A673 (cell line): ENCODE data around the gene PHKB. TPM values are rescaled to one million over a fixed set of nuclear protein-coding genes. Genes with fewer than 3 reads are reported as not detected.

Source experiments
- BruUV-seq: library from RNA; stranded (reverse); fragments of 400-500 nt; replicated peaks from 2 replicates; lab custom pipeline; 2021; lab: Mats Ljungman, UMichigan
- CTCF ChIA-PET: fragments of 300-600 bp; sonication (Branson Sonifier 250); formaldehyde crosslinking; loops from one replicate; lab custom pipeline; 2022; ENCODE audit warnings: antibody characterized with exemption; lab: Charles Lee
- POLR2A ChIA-PET: fragments of 300-600 bp; sonication (Branson Sonifier 250); formaldehyde crosslinking; loops from one replicate; lab custom pipeline; 2022; ENCODE audit warnings: antibody characterized with exemption; ENCODE audit not compliant: low non-redundant PET; lab: Charles Lee
- DNase-seq: peaks from one replicate; pipeline ENCODE4 v3.0.0-alpha.2; 2015; ENCODE audit warnings: low spot score
- H3K27ac ChIP-seq: fragments of 200-600 bp; sonication (generic); 2 replicates; pipeline ENCODE4 v1.5.1; 2016; ENCODE audit warnings: mixed run types, low read depth, mild to moderate bottlenecking, mixed read lengths, antibody characterized with exemption, low read length; ENCODE audit not compliant: poor library complexity, severe bottlenecking
- H3K27me3 ChIP-seq: fragments of 200-600 bp; sonication (generic); replicated peaks from 2 replicates; pipeline ENCODE4 v1.6.1; 2017; ENCODE audit warnings: mixed run types, low read depth, mild to moderate bottlenecking, mixed read lengths, antibody characterized with exemption, low read length; ENCODE audit not compliant: insufficient read depth, poor library complexity
- H3K36me3 ChIP-seq: fragments of 200-600 bp; sonication (generic); 2 replicates; pipeline ENCODE4 v1.6.1; 2016; ENCODE audit warnings: mixed run types, mild to moderate bottlenecking, mixed read lengths, antibody characterized with exemption, low read length; ENCODE audit not compliant: insufficient read depth, poor library complexity, severe bottlenecking
- H3K4me1 ChIP-seq: fragments of 200-600 bp; sonication (generic); 2 replicates; pipeline ENCODE4 v1.6.1; 2017; ENCODE audit warnings: mixed run types, mild to moderate bottlenecking, mixed read lengths, antibody characterized with exemption, low read length; ENCODE audit not compliant: insufficient read depth, poor library complexity, severe bottlenecking
- H3K4me3 ChIP-seq: fragments of 200-600 bp; sonication (generic); 2 replicates; pipeline ENCODE4 v1.5.1; 2016; ENCODE audit warnings: low read depth, mixed run types, mild to moderate bottlenecking, mixed read lengths, low read length; ENCODE audit not compliant: poor library complexity, severe bottlenecking
- H3K9me3 ChIP-seq: fragments of 200-600 bp; sonication (generic); 2 replicates; pipeline ENCODE4 v1.6.1; 2016; ENCODE audit warnings: mixed run types, low read depth, mild to moderate bottlenecking, mixed read lengths, antibody characterized with exemption, low read length; ENCODE audit not compliant: poor library complexity, severe bottlenecking
- CTCF ChIP-seq: fragments of 300-800, 200-600 bp; sonication (generic); conservative IDR thresholded peaks from 2 replicates; pipeline ENCODE4 v1.5.1; 2017; ENCODE audit warnings: low read depth, mild to moderate bottlenecking, antibody characterized with exemption, low read length, moderate library complexity, mixed read lengths
- EZH2 ChIP-seq: fragments of 200-600 bp; sonication (generic); IDR thresholded peaks from 2 replicates; pipeline ENCODE4 v1.6.1; 2017; ENCODE audit warnings: borderline replicate concordance, low read depth, mild to moderate bottlenecking, mixed read lengths, antibody characterized with exemption, low read length; ENCODE audit not compliant: poor library complexity, severe bottlenecking
- intact Hi-C: fragments of 100-400 bp; cut with micrococcal nuclease; formaldehyde crosslinking; loops from one replicate; pipeline ENCODE4 v1.10.0; 2022; ENCODE audit not compliant: unreplicated experiment
- total RNA-seq: library from RNA; stranded (reverse); gene quantifications from 2 replicates; pipeline ENCODE4 v1.2.3, GENCODE V29; 2021

Gene PHKB
- total RNA-seq, 1 experiment from 2014 or later = 50.6 TPM

DNA sequence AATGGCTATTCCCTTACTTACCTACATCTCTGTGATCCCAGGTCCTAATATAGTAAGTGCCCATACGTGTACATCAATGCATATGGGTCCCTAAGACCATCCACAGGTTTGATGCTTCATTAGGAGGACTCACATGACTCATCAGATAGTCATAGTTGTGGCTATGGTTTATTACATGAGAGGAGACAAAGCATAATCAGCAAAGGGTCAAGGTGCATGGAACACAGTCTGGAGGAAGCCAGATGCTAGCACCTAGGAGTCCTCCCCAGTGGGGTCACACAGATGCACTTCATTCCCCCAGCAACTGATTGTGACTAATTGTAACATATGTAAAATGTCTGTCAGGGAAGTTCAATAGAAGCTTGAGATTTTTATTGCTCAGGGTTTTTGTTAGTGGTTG is 42.8 kb downstream of the PHKB start:
- no peak overlapping the region for H3K27ac ChIP-seq
- no TSS peak for BruUV-seq
- ChIA-PET CTCF (no interaction called here), POLR2A (no interaction called here)
- no peak for TF ChIP-seq EZH2
- TF ChIP-seq CTCF = no peak
- no peaks in the 10 kb centered on the region for H3K27me3 ChIP-seq
- peaks cover 15% of the 10 kb centered on the region for H3K36me3 ChIP-seq
- no peak overlapping the region for H3K4me3 ChIP-seq
- intact Hi-C loops = no loop called here
- no peak for DNase-seq
- H3K9me3 ChIP-seq = no peaks in the 10 kb centered on the region
- H3K4me1 ChIP-seq = no peaks in the 10 kb centered on the region

- ChIA-PET POLR2A (no interaction called here), CTCF (no interaction called here)
- H3K36me3 ChIP-seq = peaks cover 10% of the 10 kb centered on the region
- no peaks in the 10 kb centered on the region for H3K9me3 ChIP-seq
- H3K27ac ChIP-seq = no peak overlapping the region
- no peak for DNase-seq
- H3K4me1 ChIP-seq = no peaks in the 10 kb centered on the region
- no peaks in the 10 kb centered on the region for H3K27me3 ChIP-seq
- H3K4me3 ChIP-seq = no peak overlapping the region
- BruUV-seq = no TSS peak
- TF ChIP-seq EZH2 (no peak), CTCF (no peak)
- intact Hi-C loops = no loop called here
Measured at GRCh38 chr16:47504599-47504998, 43.5 kb downstream of the PHKB start.

- H3K4me1 ChIP-seq = no peaks in the 10 kb centered on the region
- peaks cover under 1% of the 10 kb centered on the region for H3K36me3 ChIP-seq
- no peak for DNase-seq
- BruUV-seq = no TSS peak
- H3K4me3 ChIP-seq = no peak overlapping the region
- no peaks in the 10 kb centered on the region for H3K27me3 ChIP-seq
- no peaks in the 10 kb centered on the region for H3K9me3 ChIP-seq
- TF ChIP-seq EZH2 (no peak), CTCF (no peak)
- no peak overlapping the region for H3K27ac ChIP-seq
- intact Hi-C loops = no loop called here
- POLR2A ChIA-PET = no interaction called here
- CTCF ChIA-PET = no interaction called here
Measured at GRCh38 chr16:47506800-47507199, 45.7 kb downstream of the PHKB start.
